ELF-1 (cell line): ENCODE data around the gene NSMF.
"Not testable (repeated sequence)": the region's sequence is repeated elsewhere in the genome, so short reads cannot be mapped to it uniquely, and the experiment has no call there.

Source experiments
- DNase-seq: peaks from one replicate; pipeline ENCODE4 v3.0.0-alpha.2; 2016; ENCODE audit warnings: low read depth, low spot score

Gene NSMF

GRCh38 chr9:137415451-137415850 is 43.7 kb downstream of the NSMF start:
- DNase-seq, result no peak

GRCh38 chr9:137412431-137412830 is 46.7 kb downstream of the NSMF start:
- DNase-seq, result no peak

GRCh38 chr9:137411645-137412380 is 47.3 kb downstream of the NSMF start:
- DNase-seq, result no peak

- DNase-seq, result no peak
Measured at GRCh38 chr9:137411260-137411644, 47.9 kb downstream of the NSMF start.

GRCh38 chr9:137410891-137411249 is 48.3 kb downstream of the NSMF start:
- no peak for DNase-seq

- not testable (repeated sequence) for DNase-seq
Measured at GRCh38 chr9:137410236-137410890, 48.8 kb downstream of the NSMF start.

- no peak for DNase-seq
Measured at GRCh38 chr9:137409515-137409914, 49.6 kb downstream of the NSMF start.

- DNase-seq, result no peak
Measured at GRCh38 chr9:137408651-137409405, 50.3 kb downstream of the NSMF start.

GRCh38 chr9:137407590-137408300 is 51.4 kb downstream of the NSMF start:
- no peak for DNase-seq

- peak; percentile 88 for DNase-seq
Measured at GRCh38 chr9:137406876-137407589, 52.1 kb downstream of the NSMF start.

- DNase-seq, result no peak
Measured at GRCh38 chr9:137406085-137406760, 52.9 kb downstream of the NSMF start.

- no peak for DNase-seq
Measured at GRCh38 chr9:137405677-137406081, 53.5 kb downstream of the NSMF start.

- DNase-seq, result no peak
Measured at GRCh38 chr9:137404961-137405567, 54.1 kb downstream of the NSMF start.

- no peak for DNase-seq
Measured at GRCh38 chr9:137403269-137403668, 55.9 kb downstream of the NSMF start.

GRCh38 chr9:137402746-137403145 is 56.4 kb downstream of the NSMF start:
- DNase-seq, result no peak

GRCh38 chr9:137398561-137399468 is 60.3 kb downstream of the NSMF start:
- DNase-seq, result no peak

- no peak for DNase-seq
Measured at GRCh38 chr9:137397675-137398423, 61.3 kb downstream of the NSMF start.
